Vagina (tissue), 2 donors: ENCODE results near the gene UROC1.

ENCODE experiments used
- CTCF ChIP-seq, 3 experiments: fragments of 450-650 bp in 2 of 3; fragments of 200-600 bp in 1 of 3; sonication (generic) in 1 of 3; IDR thresholded peaks; one replicate each; pipeline ENCODE4 v1.5.1; 2017 to 2019; ENCODE audit warnings: antibody characterized with exemption in 3 of 3, mild to moderate bottlenecking in 2 of 3, moderate library complexity in 2 of 3
- POLR2A ChIP-seq, 2 donors: fragments of 450-650 bp; IDR thresholded peaks; one replicate each; pipeline ENCODE4 v1.6.1; 2017; ENCODE audit warnings: antibody characterized with exemption in 2 of 2, mild to moderate bottlenecking in 2 of 2, moderate library complexity in 2 of 2
- POLR2AphosphoS5 ChIP-seq, 2 donors: sonication (generic); formaldehyde crosslinking; IDR thresholded peaks; one replicate each; pipeline ENCODE4 v1.9.0; 2017; ENCODE audit warnings: antibody characterized with exemption in 2 of 2, mild to moderate bottlenecking in 2 of 2, low read depth in 1 of 2; ENCODE audit not compliant: insufficient read depth in 1 of 2

GRCh38 chr3:126454437-126455198 is 63.0 kb downstream of the UROC1 start:
- TF ChIP-seq POLR2AphosphoS5 (IDR thresholded peaks at IDR 0.05; ENCODE audit: insufficient read depth in 1 of 2, low read depth in 1 of 2): no peak
- no peak for TF ChIP-seq POLR2A (IDR thresholded peaks at IDR 0.05)
- TF ChIP-seq CTCF (IDR thresholded peaks at IDR 0.05): no peak
